HFFc6 (cell line): Measurements from ENCODE around the gene TBX19. TPM values are rescaled to one million over a fixed set of nuclear protein-coding genes. Genes with fewer than 3 reads are reported as not detected.

Experiments used
- DNase-seq: peaks from one replicate; pipeline ENCODE4 v3.0.0-alpha.2; 2018
- H3K27ac Mint-ChIP-seq: 2 replicates; pipeline ENCODE4 v1.8.0; 2020; ENCODE audit warnings: mild to moderate bottlenecking, mixed read lengths
- H3K27me3 Mint-ChIP-seq: 2 replicates; pipeline ENCODE4 v1.8.0; 2021; ENCODE audit warnings: mild to moderate bottlenecking, moderate library complexity, mixed read lengths; ENCODE audit not compliant: insufficient read depth
- H3K36me3 Mint-ChIP-seq: 2 replicates; pipeline ENCODE4 v1.8.0; 2021; ENCODE audit warnings: low read depth, mixed read lengths
- H3K4me1 Mint-ChIP-seq: 2 replicates; pipeline ENCODE4 v1.8.0; 2020; ENCODE audit warnings: low read depth, mixed read lengths
- H3K4me3 Mint-ChIP-seq: 2 replicates; pipeline ENCODE4 v1.8.0; 2020; ENCODE audit warnings: mild to moderate bottlenecking, moderate library complexity, mixed read lengths
- H3K9me3 Mint-ChIP-seq: 2 replicates; pipeline ENCODE4 v1.8.0; 2020; ENCODE audit warnings: mild to moderate bottlenecking, mixed read lengths
- CTCF ChIP-seq: fragments of 200-600 bp; sonication (generic); IDR thresholded peaks from 2 replicates; pipeline ENCODE4 v1.5.0; 2021; ENCODE audit warnings: antibody characterized with exemption, mild to moderate bottlenecking
- total RNA-seq, 6 experiments: library from RNA; stranded (reverse); fragmentation: NEBNext Ultra II Directional; extraction: Animal tissue kit (Norgen Biotek cat#: 25700); gene quantifications; 2 replicates in 1 of 6; 3 replicates in 5 of 6; pipeline ENCODE4 v1.2.3, GENCODE V29; 2021

TBX19 gene
- total RNA-seq, 6 experiments from 2014 or later: 0.41 to 0.57 (median 0.49) TPM

GRCh38 chr1:168243198-168243597 lies 37.5 kb upstream of the TBX19 start:
- TF ChIP-seq CTCF: no peak
- no peaks in the 10 kb centered on the region for H3K9me3 Mint-ChIP-seq
- no peak for DNase-seq
- no peaks in the 10 kb centered on the region; the same call in 1 of the 2 replicates for H3K4me1 Mint-ChIP-seq
- H3K27me3 Mint-ChIP-seq: no peaks in the 10 kb centered on the region
- H3K27ac Mint-ChIP-seq: no peak overlapping the region
- H3K36me3 Mint-ChIP-seq: peaks cover 55% of the 10 kb centered on the region
- H3K4me3 Mint-ChIP-seq: no peak overlapping the region

- no peak for TF ChIP-seq CTCF
- DNase-seq: no peak
- H3K27me3 Mint-ChIP-seq: no peaks in the 10 kb centered on the region
- H3K27ac Mint-ChIP-seq: no peak overlapping the region; the same call in 1 of the 2 replicates
- no peaks in the 10 kb centered on the region for H3K9me3 Mint-ChIP-seq
- H3K4me1 Mint-ChIP-seq: no peaks in the 10 kb centered on the region; the same call in 1 of the 2 replicates
- no peak overlapping the region for H3K4me3 Mint-ChIP-seq
- H3K36me3 Mint-ChIP-seq: peaks cover 56% of the 10 kb centered on the region
These were observed 37.0 kb upstream of the TBX19 start for GRCh38 chr1:168243636-168244212.

GRCh38 chr1:168245042-168245441 lies 35.6 kb upstream of the TBX19 start:
- Mint-ChIP-seq H3K9me3 (no peaks in the 10 kb centered on the region), H3K36me3 (peaks cover 50% of the 10 kb centered on the region), H3K4me3 (no peak overlapping the region), H3K4me1 (no peaks in the 10 kb centered on the region; the same call in 1 of the 2 replicates), H3K27me3 (no peaks in the 10 kb centered on the region), H3K27ac (no peak overlapping the region)
- DNase-seq: no peak
- no peak for TF ChIP-seq CTCF

- no peak for DNase-seq
- no peak for TF ChIP-seq CTCF
- no peak overlapping the region for H3K27ac Mint-ChIP-seq
- no peaks in the 10 kb centered on the region; the same call in 1 of the 2 replicates for H3K4me1 Mint-ChIP-seq
- no peak overlapping the region for H3K4me3 Mint-ChIP-seq
- H3K36me3 Mint-ChIP-seq: peaks cover 54% of the 10 kb centered on the region
- no peaks in the 10 kb centered on the region for H3K9me3 Mint-ChIP-seq
- no peaks in the 10 kb centered on the region for H3K27me3 Mint-ChIP-seq
These were observed 34.2 kb upstream of the TBX19 start for GRCh38 chr1:168246506-168246905.

- H3K4me1 Mint-ChIP-seq: no peaks in the 10 kb centered on the region
- H3K27me3 Mint-ChIP-seq: no peaks in the 10 kb centered on the region
- TF ChIP-seq CTCF: no peak
- no peak overlapping the region for H3K27ac Mint-ChIP-seq
- DNase-seq: no peak
- peaks cover 16% of the 10 kb centered on the region for H3K9me3 Mint-ChIP-seq
- peaks cover 53% of the 10 kb centered on the region for H3K36me3 Mint-ChIP-seq
- no peak overlapping the region for H3K4me3 Mint-ChIP-seq
These were observed 28.4 kb upstream of the TBX19 start for GRCh38 chr1:168252204-168252733.
